NCI-H2227 (cell line): ENCODE results near the gene KCTD3.
A peak's percentile ranks its signal among the peaks of the same experiment; 100 is the strongest.

ENCODE experiments used
- DNase-seq: peaks from one replicate; lab custom pipeline; 2025; ENCODE audit not compliant: unreplicated experiment; lab: John Stamatoyannopoulos, UW

The KCTD3 gene

DNA sequence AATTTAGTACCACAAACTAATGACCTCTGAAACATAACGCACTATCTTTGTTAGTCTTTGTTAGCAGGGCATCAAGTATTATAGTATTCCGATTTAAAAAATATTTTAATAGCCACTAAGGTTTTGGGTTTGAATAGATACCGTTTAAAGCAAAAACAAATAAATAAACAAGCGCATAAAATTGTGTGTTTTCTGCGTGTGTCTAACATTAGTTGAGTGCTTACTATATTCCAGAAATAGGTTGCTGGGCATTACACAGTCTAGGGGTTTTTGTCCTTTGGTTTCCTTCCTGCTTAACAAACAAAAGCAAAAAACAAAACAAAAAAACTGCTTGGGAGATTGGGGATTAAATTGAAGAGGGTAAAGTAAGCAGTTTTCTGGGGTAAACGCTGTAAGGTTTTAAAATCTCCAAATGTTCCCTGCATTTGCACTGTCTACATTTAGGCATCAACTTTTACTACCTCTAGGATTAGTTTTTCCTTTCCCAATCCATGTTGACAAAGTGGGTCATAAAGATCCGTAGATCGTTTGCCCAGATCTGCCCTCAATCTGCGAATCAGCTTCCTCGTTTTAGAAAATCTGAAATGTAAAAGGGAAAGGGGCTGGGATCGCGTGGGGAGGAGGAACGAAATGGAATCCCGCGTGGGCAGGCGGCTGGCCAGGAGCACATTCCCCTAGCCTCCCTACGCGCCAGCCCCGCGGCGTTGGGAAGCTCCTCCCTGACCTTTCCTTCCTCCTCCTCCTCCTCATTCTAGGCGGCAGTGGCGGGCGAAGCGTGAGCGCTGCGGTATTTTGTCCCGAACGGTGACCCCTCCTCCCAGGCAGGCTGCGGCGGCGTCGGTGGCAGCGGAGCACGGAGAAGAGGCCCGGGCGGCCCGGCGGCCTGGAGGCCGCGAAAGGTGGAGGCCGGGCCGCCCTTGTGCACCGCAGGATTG lies at the start of gene KCTD3:
TSS of gene KCTD3 (plus strand) at position 749 of the 935 bp plus-strand sequence. CDS start 382 bp downstream, outside the sequence.
- DNase-seq = peak; percentile 78

DNA sequence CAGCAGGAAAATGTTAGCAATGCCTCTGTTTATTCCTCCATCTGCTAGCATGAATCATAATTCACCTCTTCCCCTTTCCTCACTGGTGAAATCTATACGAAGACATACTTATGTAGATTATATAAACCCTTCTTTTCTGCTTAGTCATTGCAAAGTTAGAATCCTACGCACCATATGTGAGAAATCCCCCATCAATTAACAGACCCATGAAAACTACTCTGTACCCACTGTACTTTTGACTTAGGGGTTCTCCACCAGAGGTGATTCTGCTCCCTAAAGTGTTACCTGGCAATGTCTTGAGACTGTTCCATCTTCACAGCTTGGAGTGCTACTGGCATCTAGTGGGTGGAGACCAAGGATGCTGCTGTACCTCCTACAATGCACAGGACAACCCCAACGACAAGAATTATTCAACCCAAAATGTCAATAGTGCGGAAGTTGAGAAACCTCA lies 49.6 kb upstream of the KCTD3 start:
- no peak for DNase-seq

DNA sequence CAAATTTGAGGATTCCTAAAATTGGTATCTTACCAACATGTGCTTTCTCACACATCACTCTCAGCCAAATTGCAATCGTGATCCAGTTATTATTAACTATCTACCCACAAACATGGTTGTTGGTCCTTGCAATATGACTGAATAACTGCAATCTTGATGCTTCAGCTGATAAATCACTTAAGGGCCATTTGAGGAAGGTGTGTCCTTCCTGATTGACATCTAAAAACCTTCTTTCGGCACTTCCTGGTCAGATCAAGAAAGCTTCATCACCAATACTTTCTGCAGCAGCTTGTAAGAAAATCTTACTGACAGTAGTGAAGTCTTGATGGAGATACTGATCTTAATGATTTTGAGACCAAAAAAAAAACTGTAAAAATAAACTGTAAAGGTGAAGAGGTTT lies 48.5 kb upstream of the KCTD3 start:
- no peak for DNase-seq

DNA sequence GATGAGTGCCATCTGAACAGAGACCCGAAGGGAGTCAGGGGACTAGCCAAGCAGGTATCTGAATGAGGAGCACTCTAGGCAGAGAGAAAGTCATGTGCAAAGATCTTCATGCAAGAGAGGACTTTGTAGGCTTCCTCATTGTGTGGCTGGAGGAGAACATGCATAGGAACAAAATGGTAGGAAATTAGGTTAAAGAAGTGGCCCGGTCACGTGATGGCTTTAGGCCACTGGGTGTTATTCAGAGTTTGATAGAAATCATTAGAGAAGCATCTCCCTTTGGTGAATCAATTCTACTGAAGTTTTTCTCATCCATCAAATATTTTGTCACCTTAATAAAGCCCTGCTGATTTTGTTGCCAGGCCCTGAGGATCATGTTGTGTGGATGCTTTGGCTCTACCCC lies 45.8 kb upstream of the KCTD3 start:
- DNase-seq = no peak

DNA sequence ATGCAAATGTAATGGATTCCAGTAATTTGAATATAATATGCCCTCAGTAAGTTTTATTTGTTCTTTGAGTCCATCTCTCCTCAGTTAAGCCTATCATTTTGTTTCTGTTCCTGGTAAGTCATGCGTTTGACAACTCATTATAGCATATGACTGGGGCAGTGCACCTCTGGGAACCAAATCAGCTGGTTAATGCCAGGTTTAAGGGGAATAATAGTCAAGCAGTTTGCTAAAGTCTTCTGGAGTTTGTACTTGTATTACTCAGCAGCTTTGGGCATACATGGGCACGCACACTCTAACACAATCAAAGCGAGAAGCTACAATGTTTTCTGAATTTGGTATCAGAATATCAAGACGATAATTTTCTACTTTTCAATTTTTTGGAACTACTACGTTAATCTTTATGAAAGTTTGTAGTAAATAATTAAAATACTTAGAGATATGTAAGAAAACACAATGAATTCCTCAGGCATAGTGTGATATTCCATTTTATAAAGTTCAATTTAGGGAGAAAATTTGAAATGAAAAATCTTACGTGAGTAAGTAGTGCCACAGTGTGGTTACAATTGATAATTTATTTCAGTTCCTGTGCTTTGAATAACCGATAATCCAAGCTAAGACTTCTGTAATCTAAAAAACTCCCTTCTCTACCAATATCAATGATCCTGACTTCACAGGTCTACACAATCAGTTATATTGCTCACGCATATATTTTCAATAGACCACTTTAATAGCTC lies 43.8 kb upstream of the KCTD3 start:
- DNase-seq = peak; percentile 10

DNA sequence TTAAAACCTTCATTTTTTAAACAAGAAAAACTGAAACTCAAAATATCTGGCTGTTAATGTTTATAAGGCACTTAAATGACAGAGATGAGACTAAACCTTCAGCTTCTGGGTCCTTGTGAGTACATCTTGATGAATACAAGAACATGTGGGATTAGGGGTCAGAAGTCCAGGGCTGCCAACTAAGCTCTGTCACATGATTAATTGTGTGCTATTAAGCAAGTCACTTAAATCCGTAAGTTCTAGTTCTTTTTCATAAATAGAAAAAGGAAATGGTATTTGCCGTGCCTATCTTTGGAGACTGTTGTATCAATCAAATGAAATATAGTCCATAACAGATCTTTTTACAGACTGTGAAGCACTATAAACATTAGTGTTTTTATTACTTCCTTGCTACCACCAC lies 43.2 kb upstream of the KCTD3 start:
- DNase-seq = no peak

DNA sequence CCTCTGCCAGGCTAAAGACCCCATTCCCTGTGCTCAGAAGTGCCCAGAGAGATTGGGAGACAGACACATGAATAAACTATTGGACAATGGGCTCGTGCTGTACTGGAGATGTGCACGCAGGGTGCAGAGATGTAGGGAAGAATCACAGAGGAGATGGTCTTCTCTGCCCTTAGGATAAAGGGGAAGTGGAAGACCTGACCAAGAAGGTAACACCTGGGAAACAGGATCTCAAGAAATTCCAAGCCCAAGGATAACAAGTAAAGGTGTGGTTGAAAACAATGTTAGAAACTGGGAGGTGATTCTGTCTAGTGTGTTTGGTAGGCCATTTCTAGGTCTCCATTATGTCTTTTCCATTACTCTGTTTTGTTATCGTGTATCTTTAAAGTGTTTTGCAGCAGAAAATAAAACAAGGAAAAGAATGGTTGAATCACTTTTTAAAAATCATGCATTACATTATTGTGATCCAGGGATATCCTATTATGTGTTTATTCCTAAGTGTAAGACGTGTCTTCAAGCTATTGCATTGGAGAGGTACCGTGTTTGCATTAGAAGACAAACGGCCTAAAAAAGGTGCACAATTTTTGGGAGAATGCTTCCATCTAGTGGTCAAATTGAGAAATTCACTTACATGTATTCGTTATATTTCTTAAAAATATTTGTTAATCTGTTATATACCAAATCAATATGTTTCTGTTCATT lies 40.8 kb upstream of the KCTD3 start:
- peak; percentile 70 for DNase-seq

DNA sequence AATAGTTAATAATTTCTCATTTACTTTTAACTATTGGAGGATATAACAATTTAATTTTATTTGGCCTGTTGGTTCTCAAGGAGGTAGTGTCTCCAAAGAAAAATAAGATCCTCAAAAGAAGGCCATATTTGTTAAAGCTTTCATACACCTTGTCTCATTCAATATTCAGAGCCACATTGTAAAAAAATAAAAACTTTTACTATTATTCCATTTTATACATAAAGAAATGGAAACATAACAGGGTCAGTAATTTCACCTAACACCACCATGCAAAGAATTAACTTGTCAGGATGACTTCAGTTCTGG lies 40.3 kb upstream of the KCTD3 start:
- DNase-seq = no peak

DNA sequence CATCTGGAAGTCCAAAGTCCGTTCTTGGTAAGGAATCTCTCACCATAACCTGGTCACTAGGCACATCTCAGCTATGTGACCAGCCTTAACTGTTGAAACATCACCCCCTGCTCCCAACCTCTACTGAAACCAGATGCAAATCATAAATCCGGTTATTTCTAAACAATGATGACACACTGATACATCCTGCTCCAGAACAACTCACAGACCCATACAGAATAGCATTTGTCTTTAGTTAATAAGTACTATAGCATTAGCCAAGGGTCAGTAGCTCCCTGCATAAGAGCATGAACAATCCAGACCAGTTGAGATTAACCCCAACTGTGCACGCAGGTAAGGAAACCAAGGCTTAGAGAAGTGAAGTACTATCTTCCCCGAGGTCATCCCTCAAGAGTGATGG lies 38.0 kb upstream of the KCTD3 start:
- no peak for DNase-seq

DNA sequence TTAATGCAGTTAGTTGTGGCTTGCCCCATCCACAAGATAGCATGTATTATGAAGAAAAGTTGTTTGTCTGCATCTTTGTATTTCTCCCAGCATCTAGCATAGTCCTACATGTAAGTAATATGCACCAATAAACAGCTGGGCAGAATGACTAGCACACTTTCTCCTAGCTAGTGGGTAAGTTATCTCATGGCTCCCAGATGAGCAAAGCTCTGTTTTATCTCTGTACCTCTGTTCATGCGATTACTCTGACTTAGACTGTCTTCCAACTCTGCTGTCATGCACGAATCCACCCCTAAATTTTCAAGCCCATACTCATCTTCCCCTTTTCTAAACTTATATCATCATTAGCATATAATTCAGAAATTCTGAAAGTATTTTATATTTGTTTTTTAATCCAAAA lies 37.5 kb upstream of the KCTD3 start:
- DNase-seq = no peak

DNA sequence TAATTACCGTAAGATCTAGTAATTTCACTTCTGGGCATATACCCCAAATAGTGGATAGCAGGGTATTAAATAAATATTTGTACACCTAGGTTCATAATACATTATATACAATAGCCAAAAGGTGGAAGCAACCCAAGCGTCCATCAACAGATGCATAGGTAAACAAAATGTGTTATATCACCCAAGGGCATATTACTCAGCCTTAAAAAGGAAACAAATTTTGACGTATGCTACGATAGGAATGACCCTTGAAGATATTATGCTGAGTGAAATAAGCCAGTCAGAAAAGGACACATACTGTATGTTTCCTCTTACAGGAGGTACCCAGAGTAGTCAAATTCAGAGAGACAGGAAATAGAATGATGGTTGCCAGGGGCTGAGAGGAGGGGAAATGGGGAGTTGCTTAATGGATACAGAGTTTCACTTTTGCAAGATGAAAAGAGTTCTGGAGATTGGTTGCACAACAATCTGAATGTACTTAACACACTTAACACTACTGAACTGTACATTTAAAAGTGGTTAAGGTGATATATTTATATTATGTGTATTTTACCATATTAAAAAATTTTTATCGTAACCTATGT lies 36.6 kb upstream of the KCTD3 start:
- no peak for DNase-seq

DNA sequence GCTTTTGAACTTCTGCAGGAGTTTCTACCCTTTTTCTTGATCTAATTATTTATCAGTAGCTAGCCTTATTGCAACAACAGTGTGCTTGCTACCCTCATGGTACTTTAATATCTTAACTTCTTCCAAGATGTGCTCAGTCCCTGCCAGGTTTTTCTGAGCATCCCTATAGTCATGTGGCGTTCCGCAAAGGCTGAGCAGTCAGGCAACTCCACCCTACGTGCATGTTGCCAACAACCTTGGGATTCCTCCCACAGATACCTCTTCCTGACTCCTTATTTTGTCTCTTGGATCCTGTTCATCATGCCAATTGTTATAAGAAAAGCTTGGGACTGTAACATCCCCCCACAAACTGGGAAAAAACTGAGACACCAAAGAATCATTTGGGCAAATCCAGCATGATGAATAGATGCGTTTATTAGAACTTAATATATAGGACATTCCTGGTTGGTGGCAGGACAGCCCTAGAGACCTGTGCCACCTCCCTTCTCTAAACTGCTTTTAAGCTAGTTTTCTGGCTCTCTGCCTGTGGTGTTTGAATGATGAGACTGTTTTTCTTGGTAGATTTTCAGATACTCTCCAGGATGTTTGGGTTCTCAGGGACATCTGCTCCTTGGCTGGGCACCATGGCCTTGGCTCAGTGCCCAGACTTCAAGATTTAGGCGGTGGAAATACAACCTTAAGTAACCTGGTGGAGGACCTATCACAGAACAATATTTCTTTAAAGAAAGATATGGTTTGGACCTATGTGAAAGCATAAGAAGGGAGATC lies 27.1 kb upstream of the KCTD3 start:
- DNase-seq = no peak

DNA sequence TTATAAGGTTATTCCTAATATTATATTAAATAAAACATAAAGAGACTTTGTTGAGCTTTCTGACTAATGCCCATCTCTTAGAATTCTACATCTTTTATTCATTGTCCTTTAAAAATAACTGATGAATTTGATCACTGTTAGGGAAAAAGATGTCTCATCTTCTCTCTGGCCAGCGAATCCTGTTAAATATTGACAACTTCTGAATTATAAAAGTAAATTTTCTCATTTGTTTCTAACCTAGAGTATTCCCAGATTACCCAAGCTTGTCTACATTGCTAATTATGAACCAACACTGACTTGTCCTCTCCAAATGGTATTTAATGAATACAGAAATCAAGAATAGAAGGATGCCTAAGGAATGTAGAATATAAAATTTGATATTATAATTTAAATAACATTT lies 24.8 kb upstream of the KCTD3 start:
- DNase-seq = no peak

DNA sequence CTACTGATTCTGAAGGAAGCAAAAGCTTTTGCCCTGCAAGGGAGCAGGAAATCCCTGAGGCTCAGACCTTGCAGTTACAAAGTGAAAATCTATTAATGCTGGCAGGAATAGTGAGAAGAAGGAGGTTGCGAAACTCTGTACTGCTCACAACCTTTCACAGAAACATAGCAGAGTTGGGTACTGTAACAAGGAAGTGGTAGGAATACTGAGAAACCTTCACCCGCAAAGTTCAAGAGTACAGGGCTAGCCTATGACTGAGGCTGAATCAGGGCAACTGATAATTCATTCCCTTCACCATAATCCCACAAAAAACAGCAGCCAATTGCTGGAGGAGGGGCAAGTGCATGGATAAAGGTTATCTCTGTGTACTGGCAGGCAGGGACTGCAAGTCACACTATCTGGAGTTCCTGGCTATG lies 23.9 kb upstream of the KCTD3 start:
- DNase-seq = no peak

DNA sequence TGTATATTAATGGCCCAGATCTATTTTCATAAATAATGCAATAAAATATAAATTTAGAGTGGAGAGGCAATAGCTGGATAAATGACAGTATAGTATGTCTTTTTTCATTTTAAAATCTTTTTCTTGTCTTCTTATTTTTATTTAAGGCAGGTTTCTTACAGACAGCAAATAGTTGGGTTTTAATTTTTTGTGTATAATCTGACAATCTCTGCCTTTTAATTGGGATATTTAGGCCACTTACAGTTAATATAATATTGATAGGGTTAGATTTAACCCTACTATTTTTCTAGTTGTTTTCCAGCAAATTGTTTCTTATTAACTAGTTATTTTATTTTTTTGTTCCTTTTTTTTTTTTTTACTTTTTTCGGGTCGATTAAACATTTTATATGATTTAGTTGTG lies 23.3 kb upstream of the KCTD3 start:
- DNase-seq = no peak

DNA sequence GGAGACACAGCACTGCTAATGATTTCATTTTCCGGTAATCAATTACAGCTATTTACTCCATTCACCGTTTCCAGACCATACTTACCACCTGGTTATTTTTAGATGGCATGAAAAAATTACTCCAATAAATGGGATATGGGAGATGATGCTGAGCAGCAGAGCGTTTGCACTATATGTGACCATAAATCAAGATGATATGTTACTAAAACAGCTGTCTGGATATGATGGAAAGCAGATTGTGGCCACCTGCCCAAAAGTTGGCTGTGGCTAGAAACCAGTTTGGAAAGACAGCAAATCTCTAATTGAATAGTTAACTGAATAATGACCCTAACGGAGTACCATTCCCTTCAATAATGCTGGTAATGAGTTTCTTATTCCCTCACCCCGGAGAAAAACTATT lies 22.5 kb upstream of the KCTD3 start:
- DNase-seq = no peak

DNA sequence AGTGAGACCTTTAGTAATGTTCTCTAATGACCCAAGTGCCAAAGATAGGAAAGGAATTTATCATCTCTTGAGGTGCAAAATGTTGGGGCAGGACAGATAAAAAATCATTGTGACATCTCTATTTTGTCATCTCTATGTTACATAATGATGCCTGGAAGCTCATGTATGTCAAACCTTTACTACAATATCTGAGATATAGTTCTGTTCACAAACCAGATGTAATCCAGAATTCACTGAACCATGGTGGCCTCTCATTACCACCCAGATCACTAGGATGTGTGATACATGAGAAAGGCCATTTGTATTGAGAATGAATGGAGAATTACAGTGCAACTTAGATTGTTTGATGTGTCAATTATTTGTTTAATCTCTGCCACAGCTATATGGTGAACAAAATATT lies 22.0 kb upstream of the KCTD3 start:
- DNase-seq = no peak

DNA sequence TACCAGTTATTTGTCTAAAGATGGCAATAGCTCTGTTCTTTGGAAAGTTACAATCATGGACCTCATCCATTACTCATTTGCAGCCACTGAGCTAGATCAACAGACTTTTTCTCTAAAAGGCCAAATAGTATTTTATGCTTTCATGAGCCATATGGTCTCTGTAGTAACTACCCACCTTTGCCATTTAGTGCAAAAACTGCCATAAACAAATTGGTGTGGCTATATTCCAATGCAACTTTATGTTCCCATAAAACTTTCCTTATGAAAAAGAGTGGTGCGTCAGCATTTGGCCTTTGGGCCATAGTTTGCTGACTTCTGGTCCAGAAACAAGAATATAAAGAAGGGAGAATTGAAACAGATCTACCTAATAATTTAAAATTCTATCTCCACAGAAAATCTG lies 20.1 kb upstream of the KCTD3 start:
- no peak for DNase-seq

DNA sequence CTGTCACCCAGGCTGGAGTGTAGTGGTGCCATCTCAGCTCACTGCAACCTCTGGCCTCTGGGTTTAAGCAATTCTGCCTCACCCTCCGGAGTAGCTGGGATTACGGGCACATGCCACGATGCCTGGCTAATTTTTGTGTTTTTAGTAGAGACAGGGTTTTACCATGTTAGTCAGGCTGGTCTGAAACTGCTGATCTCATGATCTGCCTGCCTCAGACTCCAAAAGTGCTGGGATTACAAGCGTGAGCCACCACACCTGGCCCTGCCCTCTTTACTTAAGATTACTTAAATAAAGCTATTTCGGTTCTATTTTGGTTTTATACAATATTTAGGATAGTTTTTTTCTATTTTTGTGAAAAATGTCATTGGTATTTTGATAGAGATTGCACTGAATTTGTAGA lies 15.3 kb upstream of the KCTD3 start:
- DNase-seq = no peak

DNA sequence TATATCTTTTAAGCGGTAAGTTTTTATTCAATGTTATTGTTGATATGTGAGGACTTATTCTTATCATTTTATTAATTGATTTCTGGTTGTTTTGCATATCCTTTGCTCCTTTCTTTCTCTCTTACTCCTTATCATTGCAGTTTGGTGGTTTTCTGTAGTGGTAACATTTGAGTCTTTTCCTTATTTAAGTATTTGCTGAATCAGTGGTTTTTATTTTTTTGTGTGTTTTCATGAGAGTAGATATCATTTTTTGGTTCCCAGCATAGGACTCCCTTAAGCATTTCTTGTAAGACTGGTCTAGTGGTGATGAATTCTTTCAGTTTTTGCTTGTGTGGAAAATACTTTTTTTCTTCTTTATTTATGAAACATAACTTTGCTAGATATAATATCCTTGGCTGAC lies 12.2 kb upstream of the KCTD3 start:
- no peak for DNase-seq

DNA sequence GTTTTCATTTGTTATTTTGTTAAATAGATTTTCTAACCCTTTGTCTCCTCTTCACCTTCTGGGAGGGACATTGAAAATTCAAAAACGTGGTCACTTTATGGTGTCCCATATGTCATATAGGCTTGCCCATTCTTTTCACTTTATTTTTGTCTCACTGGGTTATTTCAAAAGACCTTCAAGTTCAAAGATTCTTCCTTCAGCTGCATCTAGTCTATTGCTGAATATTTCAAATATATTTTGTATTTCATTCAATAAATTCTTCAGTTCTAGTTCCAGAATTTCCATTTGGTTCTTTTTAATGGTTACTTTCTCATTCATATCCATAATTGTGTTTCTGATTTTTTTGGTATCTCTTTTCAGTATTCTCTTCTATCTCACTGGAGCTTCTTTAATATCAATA lies 11.6 kb upstream of the KCTD3 start:
- DNase-seq = no peak
